Tibial nerve (tissue), 4 donors: ENCODE data around the gene CENPX.

ENCODE experiments used
- EP300 ChIP-seq, 2 donors: sonication (generic); formaldehyde crosslinking; IDR thresholded peaks; one replicate each; pipeline ENCODE4 v1.6.1; 2017; ENCODE audit warnings: antibody characterized with exemption in 2 of 2, mild to moderate bottlenecking in 1 of 2
- TF ChIP-seq, protein P1 (sequence below), 5 experiments: fragments of 200-600 bp in 3 of 5; fragments of 450-650 bp in 2 of 5; sonication (generic) in 3 of 5; IDR thresholded peaks; one replicate each; pipeline ENCODE4 v1.5.1; 2016 to 2019; ENCODE audit warnings: antibody characterized with exemption in 5 of 5, mild to moderate bottlenecking in 3 of 5, moderate library complexity in 2 of 5

DNA sequence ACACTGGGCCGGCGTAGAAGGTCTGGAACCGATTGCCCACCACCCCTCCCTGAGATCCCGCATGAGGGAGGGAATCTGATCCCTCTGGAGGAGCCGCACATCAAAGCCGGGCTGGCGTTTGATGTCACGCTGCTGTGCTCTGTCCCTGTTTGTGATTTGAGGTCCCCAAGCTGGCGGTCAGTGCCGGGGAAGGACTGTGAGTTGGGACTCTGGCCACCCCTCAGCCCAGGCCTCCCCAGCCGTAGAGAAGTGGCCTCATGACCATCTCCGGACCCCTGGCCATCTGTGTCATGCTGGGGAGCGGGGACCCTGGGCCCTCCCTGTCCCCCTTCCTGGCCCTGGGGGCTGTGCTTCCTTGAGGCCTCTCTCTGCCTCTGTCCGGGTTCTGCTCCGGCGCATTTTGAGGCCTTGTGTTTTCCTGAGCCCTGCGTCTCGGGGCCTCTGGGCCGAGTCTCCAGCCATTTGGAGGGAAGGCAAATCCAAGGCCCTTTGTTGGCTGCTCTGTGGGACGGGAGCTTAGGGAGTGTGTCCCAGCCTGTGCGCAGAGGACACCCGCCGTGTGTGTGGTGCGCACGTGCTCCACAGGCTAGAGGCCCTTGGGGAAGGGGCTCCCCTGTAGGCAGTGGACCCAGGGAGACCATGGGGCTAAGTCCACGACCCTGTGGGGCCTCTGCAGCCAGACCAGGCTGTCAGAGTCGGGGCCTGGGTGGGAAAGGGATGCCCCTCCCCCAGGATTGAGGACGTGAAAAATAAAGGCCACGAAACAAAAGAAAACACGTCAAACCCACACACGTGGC, 30.2 kb downstream of the CENPX start:
- TF ChIP-seq, protein P1, sequence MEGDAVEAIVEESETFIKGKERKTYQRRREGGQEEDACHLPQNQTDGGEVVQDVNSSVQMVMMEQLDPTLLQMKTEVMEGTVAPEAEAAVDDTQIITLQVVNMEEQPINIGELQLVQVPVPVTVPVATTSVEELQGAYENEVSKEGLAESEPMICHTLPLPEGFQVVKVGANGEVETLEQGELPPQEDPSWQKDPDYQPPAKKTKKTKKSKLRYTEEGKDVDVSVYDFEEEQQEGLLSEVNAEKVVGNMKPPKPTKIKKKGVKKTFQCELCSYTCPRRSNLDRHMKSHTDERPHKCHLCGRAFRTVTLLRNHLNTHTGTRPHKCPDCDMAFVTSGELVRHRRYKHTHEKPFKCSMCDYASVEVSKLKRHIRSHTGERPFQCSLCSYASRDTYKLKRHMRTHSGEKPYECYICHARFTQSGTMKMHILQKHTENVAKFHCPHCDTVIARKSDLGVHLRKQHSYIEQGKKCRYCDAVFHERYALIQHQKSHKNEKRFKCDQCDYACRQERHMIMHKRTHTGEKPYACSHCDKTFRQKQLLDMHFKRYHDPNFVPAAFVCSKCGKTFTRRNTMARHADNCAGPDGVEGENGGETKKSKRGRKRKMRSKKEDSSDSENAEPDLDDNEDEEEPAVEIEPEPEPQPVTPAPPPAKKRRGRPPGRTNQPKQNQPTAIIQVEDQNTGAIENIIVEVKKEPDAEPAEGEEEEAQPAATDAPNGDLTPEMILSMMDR (IDR thresholded peaks at IDR 0.05): no peak
- TF ChIP-seq EP300 (IDR thresholded peaks at IDR 0.05): no peak
